ENCODE results near the gene PEAR1. TPM values are rescaled to one million over a fixed set of nuclear protein-coding genes. Genes with fewer than 3 reads are reported as not detected.

PEAR1 gene
- polyA plus RNA-seq, 1 of the 3 experiments (the other 2 are of a cell fraction) = 1.2 TPM

GRCh38 chr1:156936721-156937220 lies 43.3 kb downstream of the PEAR1 start:
- WGBS (ENCODE audit: low lambda C conversion rate) = 81% methylated on average over 4 of the region's 10 CpGs
- no peak for DNase-seq

More at GRCh38 chr1:156936721-156937220, 43.3 kb downstream of the PEAR1 start:
- ChIA-PET POLR2A (no interaction called here), CTCF (interaction anchor here (0.8 to 5.0 kb wide), 4 partner anchors 9 to 210 kb away, joined by 3 to 50 read pairs (median 15); no protein-coding TSS in a partner anchor)
- H3K9me3 ChIP-seq = no peaks in the 10 kb centered on the region
- H3K4me1 ChIP-seq (ENCODE audit: control insufficient read depth in 1 of 2, insufficient read depth in 2 of 2, low read depth in 1 of 2, low read length in 1 of 2) = no peaks in the 10 kb centered on the region
- no peak overlapping the region for H3K27ac ChIP-seq (ENCODE audit: low read depth in 2 of 2, low read length in 1 of 2)
- no peaks in the 10 kb centered on the region for H3F3A ChIP-seq (replicated peaks; ENCODE audit: insufficient read depth)
- TF ChIP-seq, protein P1, sequence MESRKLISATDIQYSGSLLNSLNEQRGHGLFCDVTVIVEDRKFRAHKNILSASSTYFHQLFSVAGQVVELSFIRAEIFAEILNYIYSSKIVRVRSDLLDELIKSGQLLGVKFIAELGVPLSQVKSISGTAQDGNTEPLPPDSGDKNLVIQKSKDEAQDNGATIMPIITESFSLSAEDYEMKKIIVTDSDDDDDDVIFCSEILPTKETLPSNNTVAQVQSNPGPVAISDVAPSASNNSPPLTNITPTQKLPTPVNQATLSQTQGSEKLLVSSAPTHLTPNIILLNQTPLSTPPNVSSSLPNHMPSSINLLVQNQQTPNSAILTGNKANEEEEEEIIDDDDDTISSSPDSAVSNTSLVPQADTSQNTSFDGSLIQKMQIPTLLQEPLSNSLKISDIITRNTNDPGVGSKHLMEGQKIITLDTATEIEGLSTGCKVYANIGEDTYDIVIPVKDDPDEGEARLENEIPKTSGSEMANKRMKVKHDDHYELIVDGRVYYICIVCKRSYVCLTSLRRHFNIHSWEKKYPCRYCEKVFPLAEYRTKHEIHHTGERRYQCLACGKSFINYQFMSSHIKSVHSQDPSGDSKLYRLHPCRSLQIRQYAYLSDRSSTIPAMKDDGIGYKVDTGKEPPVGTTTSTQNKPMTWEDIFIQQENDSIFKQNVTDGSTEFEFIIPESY (IDR thresholded peaks at IDR 0.05; ENCODE audit: borderline replicate concordance, low read depth) = no peak
- TF ChIP-seq FOSL2 (IDR thresholded peaks at IDR 0.05; ENCODE audit: borderline replicate concordance, low read depth) (no peak), FOXM1 (IDR thresholded peaks at IDR 0.05; ENCODE audit: low read depth) (no peak), POLR2AphosphoS5 (IDR thresholded peaks at IDR 0.05; ENCODE audit: low read depth, low read length) (no peak), NRF1 (IDR thresholded peaks at IDR 0.05; ENCODE audit: low read depth, low read length) (no peak), MXI1 (IDR thresholded peaks at IDR 0.05; ENCODE audit: low read depth, low read length) (no peak), IRF3 (IDR thresholded peaks at IDR 0.05; ENCODE audit: low read depth, low read length) (no peak), RXRA (IDR thresholded peaks at IDR 0.05; ENCODE audit: borderline replicate concordance, low read depth) (no peak), FOXJ3 (CRISPR knock-in tag; IDR thresholded peaks at IDR 0.05) (no peak), TEAD4 (IDR thresholded peaks at IDR 0.05; ENCODE audit: borderline replicate concordance, insufficient read depth) (no peak)
- TF ChIP-seq, protein P2, sequence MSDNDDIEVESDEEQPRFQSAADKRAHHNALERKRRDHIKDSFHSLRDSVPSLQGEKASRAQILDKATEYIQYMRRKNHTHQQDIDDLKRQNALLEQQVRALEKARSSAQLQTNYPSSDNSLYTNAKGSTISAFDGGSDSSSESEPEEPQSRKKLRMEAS (IDR thresholded peaks at IDR 0.05; ENCODE audit: low read depth) = no peak
- TF ChIP-seq, protein P3, sequence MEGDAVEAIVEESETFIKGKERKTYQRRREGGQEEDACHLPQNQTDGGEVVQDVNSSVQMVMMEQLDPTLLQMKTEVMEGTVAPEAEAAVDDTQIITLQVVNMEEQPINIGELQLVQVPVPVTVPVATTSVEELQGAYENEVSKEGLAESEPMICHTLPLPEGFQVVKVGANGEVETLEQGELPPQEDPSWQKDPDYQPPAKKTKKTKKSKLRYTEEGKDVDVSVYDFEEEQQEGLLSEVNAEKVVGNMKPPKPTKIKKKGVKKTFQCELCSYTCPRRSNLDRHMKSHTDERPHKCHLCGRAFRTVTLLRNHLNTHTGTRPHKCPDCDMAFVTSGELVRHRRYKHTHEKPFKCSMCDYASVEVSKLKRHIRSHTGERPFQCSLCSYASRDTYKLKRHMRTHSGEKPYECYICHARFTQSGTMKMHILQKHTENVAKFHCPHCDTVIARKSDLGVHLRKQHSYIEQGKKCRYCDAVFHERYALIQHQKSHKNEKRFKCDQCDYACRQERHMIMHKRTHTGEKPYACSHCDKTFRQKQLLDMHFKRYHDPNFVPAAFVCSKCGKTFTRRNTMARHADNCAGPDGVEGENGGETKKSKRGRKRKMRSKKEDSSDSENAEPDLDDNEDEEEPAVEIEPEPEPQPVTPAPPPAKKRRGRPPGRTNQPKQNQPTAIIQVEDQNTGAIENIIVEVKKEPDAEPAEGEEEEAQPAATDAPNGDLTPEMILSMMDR (IDR thresholded peaks at IDR 0.05) = no peak
- TF ChIP-seq, protein P4, sequence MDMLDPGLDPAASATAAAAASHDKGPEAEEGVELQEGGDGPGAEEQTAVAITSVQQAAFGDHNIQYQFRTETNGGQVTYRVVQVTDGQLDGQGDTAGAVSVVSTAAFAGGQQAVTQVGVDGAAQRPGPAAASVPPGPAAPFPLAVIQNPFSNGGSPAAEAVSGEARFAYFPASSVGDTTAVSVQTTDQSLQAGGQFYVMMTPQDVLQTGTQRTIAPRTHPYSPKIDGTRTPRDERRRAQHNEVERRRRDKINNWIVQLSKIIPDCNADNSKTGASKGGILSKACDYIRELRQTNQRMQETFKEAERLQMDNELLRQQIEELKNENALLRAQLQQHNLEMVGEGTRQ (IDR thresholded peaks at IDR 0.05; ENCODE audit: borderline replicate concordance, low read depth, low read length) = no peak
- H3K9ac ChIP-seq = no peak overlapping the region
- no peak overlapping the region for H3K4me2 ChIP-seq
- H3K79me2 ChIP-seq (ENCODE audit: insufficient read depth) = no peaks in the 10 kb centered on the region
- H3K4me3 ChIP-seq (ENCODE audit: low read depth in 2 of 2, low read length in 1 of 2) = no peak overlapping the region
- no peaks in the 10 kb centered on the region for H3K27me3 ChIP-seq (ENCODE audit: insufficient read depth)
- no peaks in the 10 kb centered on the region for H4K20me1 ChIP-seq (ENCODE audit: insufficient read depth)
- H3K9me2 ChIP-seq = no peaks in the 10 kb centered on the region
- H2AFZ ChIP-seq (ENCODE audit: low read depth) = no peak overlapping the region
- H3K36me3 ChIP-seq (replicated peaks in 1 of 2; ENCODE audit: control insufficient read depth in 1 of 2, insufficient read depth in 2 of 2, low read length in 1 of 2) = peaks cover 0 to 65% of the 10 kb centered on the region in 2 experiments
